ENCODE data around the gene SETBP1. TPM values are rescaled to one million over a fixed set of nuclear protein-coding genes. Genes with fewer than 3 reads are reported as not detected.

The SETBP1 gene
- total and polyA plus RNA-seq, 2 donors from 2014 or later: 2.7 to 71.7 TPM

DNA sequence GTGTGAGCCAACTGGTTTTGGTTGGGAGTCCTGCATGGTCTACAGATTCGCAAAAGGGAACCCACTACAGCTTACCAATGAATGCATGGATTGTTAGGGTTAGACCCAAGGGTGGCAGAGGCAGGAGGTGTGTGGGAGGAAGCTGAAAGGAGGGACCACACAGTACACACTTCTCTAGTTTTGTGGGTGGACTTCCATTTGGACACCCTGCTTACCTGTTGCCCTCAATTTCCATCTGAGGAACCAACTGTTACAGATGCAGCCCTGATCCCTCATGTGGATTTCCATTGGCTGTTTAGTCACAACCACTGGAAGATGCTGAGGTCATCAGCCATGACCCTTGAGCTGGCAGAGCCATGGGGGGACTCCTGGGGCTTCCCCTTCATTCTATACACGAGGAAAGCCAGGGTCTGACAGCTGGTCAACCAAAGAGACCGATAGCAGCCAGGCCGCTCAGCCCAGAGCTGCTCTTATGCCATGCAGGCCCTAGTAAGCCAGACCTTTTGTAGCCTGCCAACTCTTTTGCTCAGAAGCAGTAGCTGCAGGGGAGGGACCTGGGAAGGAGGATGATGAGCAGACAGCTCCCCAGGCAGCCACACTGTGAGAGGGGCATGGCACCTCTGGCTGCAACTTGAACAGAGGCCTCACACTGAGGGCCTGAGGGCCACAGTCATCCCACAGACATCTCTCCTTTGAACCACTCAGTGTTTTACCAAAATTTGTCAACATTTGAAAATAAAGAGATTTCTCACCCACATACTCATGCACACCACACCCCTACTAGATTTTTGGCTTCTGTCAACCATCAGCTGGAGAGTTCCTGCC, 162.1 kb downstream of the SETBP1 start:
- no peak for FAIRE-seq
- TF ChIP-seq CTCF (IDR thresholded peaks at IDR 0.05; ENCODE audit: borderline replicate concordance, extremely low read depth, insufficient read depth): no peak

GRCh38 chr18:44844486-44844885, 163.8 kb downstream of the SETBP1 start:
- H3K36me3 ChIP-seq (ENCODE audit: control insufficient read depth in 2 of 3, insufficient read depth in 3 of 3, low read length in 3 of 3): no peaks in the 10 kb centered on the region
- TF ChIP-seq CTCF (IDR thresholded peaks at IDR 0.05; ENCODE audit: borderline replicate concordance, extremely low read depth, insufficient read depth): no peak
- H3K9me3 ChIP-seq (ENCODE audit: control insufficient read depth in 2 of 3, insufficient read depth in 1 of 3, low read length in 3 of 3): no peaks in the 10 kb centered on the region
- no peak for DNase-seq
- no peak overlapping the region for H3K27ac ChIP-seq (ENCODE audit: low read depth in 2 of 2, low read length in 2 of 2)
- no peak overlapping the region for H3K9ac ChIP-seq (ENCODE audit: low read length in 3 of 3)
- peaks cover 3 to 24% (median 10%) of the 10 kb centered on the region in 3 donors for H3K4me1 ChIP-seq (ENCODE audit: control insufficient read depth in 2 of 3, insufficient read depth in 2 of 3, low read depth in 1 of 3, low read length in 3 of 3)
- H3K4me3 ChIP-seq (ENCODE audit: low read length in 3 of 3): no peak overlapping the region
- intact Hi-C loops (cut with DNase I): no loop called here
- H3K27me3 ChIP-seq (ENCODE audit: control insufficient read depth, insufficient read depth, low read length): no peaks in the 10 kb centered on the region
- no peak for FAIRE-seq

More for the DNA sequence above, 162.1 kb downstream of the SETBP1 start:
- intact Hi-C loops (cut with DNase I): no loop called here
- Histone ChIP-seq H3K4me3 (ENCODE audit: low read length in 3 of 3) (no peak overlapping the region), H3K36me3 (ENCODE audit: control insufficient read depth in 2 of 3, insufficient read depth in 3 of 3, low read length in 3 of 3) (no peaks in the 10 kb centered on the region), H3K27me3 (ENCODE audit: control insufficient read depth, insufficient read depth, low read length) (no peaks in the 10 kb centered on the region), H3K27ac (ENCODE audit: low read depth in 2 of 2, low read length in 2 of 2) (no peak overlapping the region), H3K4me1 (ENCODE audit: control insufficient read depth in 2 of 3, insufficient read depth in 2 of 3, low read depth in 1 of 3, low read length in 3 of 3) (peaks cover 5 to 28% (median 23%) of the 10 kb centered on the region in 3 donors), H3K9ac (ENCODE audit: low read length in 3 of 3) (no peak overlapping the region), H3K9me3 (ENCODE audit: control insufficient read depth in 2 of 3, insufficient read depth in 1 of 3, low read length in 3 of 3) (no peaks in the 10 kb centered on the region)
- no peak for DNase-seq

- Histone ChIP-seq H3K9me3 (ENCODE audit: control insufficient read depth in 2 of 3, insufficient read depth in 1 of 3, low read length in 3 of 3) (no peaks in the 10 kb centered on the region), H3K27me3 (ENCODE audit: control insufficient read depth, insufficient read depth, low read length) (no peaks in the 10 kb centered on the region), H3K27ac (ENCODE audit: low read depth in 2 of 2, low read length in 2 of 2) (no peak overlapping the region), H3K36me3 (ENCODE audit: control insufficient read depth in 2 of 3, insufficient read depth in 3 of 3, low read length in 3 of 3) (no peaks in the 10 kb centered on the region), H3K9ac (ENCODE audit: low read length in 3 of 3) (no peak overlapping the region), H3K4me3 (ENCODE audit: low read length in 3 of 3) (no peak overlapping the region), H3K4me1 (ENCODE audit: control insufficient read depth in 2 of 3, insufficient read depth in 2 of 3, low read depth in 1 of 3, low read length in 3 of 3) (peaks cover 0 to 15% (median 5%) of the 10 kb centered on the region in 3 donors)
- no peak for TF ChIP-seq CTCF (IDR thresholded peaks at IDR 0.05; ENCODE audit: borderline replicate concordance, extremely low read depth, insufficient read depth)
- FAIRE-seq: no peak
- no peak for DNase-seq
- intact Hi-C loops (cut with DNase I): no loop called here
Observed at GRCh38 chr18:44846450-44846849, 165.8 kb downstream of the SETBP1 start.

Data from kidney (tissue), 14 donors.